K562 (cell line): ENCODE measurements around the gene TMEM107. TPM values are rescaled to one million over a fixed set of nuclear protein-coding genes. Genes with fewer than 3 reads are reported as not detected.

ENCODE experiments used
- NCOA6 ChIP-seq: fragments of 450-650 bp; IDR thresholded peaks from 2 replicates; pipeline ENCODE4 v1.6.1; 2017; ENCODE audit warnings: mild to moderate bottlenecking
- NFATC3 ChIP-seq: fragments of 450-650 bp; IDR thresholded peaks from 2 replicates; pipeline ENCODE4 v1.6.1; 2017; ENCODE audit warnings: mild to moderate bottlenecking
- SUPT5H ChIP-seq: fragments of 450-650 bp; IDR thresholded peaks from 2 replicates; pipeline ENCODE4 v1.6.1; 2016
- TRIM24 ChIP-seq, 2 experiments: fragments of 450-650 bp; IDR thresholded peaks; 2 replicates each; pipeline ENCODE4 v1.6.1; 2016
- ZNF143 ChIP-seq: sonication (generic); formaldehyde crosslinking; IDR thresholded peaks from 2 replicates; pipeline ENCODE4 v1.9.0; 2022; ENCODE audit warnings: mild to moderate bottlenecking, missing genetic modification reagents
- ZSCAN32 ChIP-seq: fragments of 450-650 bp; formaldehyde crosslinking; IDR thresholded peaks from 2 replicates; pipeline ENCODE4 v1.4.0; 2020; ENCODE audit warnings: mild to moderate bottlenecking, moderate library complexity
- polyA plus RNA-seq, 8 experiments: library from polyadenylated mRNA; depleted of rRNA in 4 of 8; stranded (reverse) in 5 of 8; unstranded in 3 of 8; fragments of >200 nt; fragmentation: Nextera tagmentation in 2 of 8; fragmentation: Illumina TruSeq in 1 of 8; extraction: Ambion mirVana in 2 of 8; extraction: Trizol in 1 of 8; gene quantifications; 2 replicates each; pipeline versions ENCODE4 v1.2.1 to v1.2.3, GENCODE V29; 2011 to 2014; ENCODE audit warnings: inconsistent platforms in 1 of 8, missing spikeins in 1 of 8
- total RNA-seq, 7 experiments: library from RNA; depleted of rRNA in 6 of 7; stranded (reverse); fragments of >200 nt in 6 of 7; fragmentation: Illumina TruSeq in 2 of 7; extraction: Trizol in 2 of 7; gene quantifications; 2 replicates each; pipeline versions ENCODE4 v1.2.1 to v1.2.3, GENCODE V29; 2011 to 2021; ENCODE audit warnings: low replicate concordance in 1 of 7
- TF ChIP-seq, protein P1 (sequence below): fragments of 450-650 bp; IDR thresholded peaks from 2 replicates; pipeline ENCODE4 v1.6.1; 2018; ENCODE audit not compliant: partially characterized antibody
- TF ChIP-seq, protein P2 (sequence below): fragments of 450-650 bp; IDR thresholded peaks from 2 replicates; pipeline ENCODE4 v1.6.1; 2016; ENCODE audit warnings: mild to moderate bottlenecking, moderate library complexity
- TF ChIP-seq, protein P3 (sequence below): fragments of 250-450 bp; sonication (Bioruptor Pico); IDR thresholded peaks from 2 replicates; pipeline ENCODE4 v1.4.0; 2020; ENCODE audit warnings: mild to moderate bottlenecking

Gene TMEM107
- total and polyA plus RNA-seq, 9 of the 15 experiments (the other 6 are each of a cell fraction or from before 2014, with no cell fraction given): 7.1 to 26.2 (median 16.9) TPM

DNA sequence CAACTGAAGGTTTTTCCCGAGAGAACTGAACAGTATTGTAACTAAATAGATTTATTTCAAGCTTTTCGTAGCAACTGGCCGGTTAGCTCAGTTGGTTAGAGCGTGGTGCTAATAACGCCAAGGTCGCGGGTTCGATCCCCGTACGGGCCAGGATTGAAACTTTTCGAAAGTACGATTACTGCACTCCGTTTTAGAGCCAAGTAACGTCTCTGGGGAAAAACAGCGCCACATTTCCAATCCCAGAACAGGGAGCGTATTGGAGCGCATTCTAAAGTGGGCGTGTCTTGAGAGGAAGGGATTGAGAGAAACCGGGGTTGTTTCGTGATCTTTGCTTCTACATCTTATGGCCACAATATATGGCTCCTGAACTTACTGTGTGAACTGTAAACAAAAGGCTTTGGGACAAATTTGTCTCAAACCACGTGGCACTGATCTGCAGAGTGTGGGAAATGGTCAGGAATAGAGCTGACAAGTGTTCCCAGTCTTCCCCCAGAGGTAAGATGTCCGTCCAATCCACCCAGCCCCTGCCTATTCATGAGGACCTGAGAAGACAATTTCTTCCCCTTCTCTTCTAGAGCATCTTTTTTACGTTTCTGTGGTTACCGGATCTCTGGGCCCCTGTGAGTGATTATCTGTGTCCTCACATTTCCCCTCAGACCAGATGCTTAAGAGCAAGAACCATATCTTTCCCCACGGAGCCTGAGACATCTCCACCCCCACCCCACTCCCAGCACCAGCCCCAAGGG lies 11.5 kb upstream of the TMEM107 start (continued):
- TF ChIP-seq, protein P1, sequence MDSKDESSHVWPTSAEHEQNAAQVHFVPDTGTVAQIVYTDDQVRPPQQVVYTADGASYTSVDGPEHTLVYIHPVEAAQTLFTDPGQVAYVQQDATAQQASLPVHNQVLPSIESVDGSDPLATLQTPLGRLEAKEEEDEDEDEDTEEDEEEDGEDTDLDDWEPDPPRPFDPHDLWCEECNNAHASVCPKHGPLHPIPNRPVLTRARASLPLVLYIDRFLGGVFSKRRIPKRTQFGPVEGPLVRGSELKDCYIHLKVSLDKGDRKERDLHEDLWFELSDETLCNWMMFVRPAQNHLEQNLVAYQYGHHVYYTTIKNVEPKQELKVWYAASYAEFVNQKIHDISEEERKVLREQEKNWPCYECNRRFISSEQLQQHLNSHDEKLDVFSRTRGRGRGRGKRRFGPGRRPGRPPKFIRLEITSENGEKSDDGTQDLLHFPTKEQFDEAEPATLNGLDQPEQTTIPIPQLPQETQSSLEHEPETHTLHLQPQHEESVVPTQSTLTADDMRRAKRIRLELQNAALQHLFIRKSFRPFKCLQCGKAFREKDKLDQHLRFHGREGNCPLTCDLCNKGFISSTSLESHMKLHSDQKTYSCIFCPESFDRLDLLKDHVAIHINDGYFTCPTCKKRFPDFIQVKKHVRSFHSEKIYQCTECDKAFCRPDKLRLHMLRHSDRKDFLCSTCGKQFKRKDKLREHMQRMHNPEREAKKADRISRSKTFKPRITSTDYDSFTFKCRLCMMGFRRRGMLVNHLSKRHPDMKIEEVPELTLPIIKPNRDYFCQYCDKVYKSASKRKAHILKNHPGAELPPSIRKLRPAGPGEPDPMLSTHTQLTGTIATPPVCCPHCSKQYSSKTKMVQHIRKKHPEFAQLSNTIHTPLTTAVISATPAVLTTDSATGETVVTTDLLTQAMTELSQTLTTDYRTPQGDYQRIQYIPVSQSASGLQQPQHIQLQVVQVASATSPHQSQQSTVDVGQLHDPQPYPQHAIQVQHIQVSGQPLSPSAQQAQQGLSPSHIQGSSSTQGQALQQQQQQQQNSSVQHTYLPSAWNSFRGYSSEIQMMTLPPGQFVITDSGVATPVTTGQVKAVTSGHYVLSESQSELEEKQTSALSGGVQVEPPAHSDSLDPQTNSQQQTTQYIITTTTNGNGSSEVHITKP: peak; percentile 69
- TF ChIP-seq, protein P2, sequence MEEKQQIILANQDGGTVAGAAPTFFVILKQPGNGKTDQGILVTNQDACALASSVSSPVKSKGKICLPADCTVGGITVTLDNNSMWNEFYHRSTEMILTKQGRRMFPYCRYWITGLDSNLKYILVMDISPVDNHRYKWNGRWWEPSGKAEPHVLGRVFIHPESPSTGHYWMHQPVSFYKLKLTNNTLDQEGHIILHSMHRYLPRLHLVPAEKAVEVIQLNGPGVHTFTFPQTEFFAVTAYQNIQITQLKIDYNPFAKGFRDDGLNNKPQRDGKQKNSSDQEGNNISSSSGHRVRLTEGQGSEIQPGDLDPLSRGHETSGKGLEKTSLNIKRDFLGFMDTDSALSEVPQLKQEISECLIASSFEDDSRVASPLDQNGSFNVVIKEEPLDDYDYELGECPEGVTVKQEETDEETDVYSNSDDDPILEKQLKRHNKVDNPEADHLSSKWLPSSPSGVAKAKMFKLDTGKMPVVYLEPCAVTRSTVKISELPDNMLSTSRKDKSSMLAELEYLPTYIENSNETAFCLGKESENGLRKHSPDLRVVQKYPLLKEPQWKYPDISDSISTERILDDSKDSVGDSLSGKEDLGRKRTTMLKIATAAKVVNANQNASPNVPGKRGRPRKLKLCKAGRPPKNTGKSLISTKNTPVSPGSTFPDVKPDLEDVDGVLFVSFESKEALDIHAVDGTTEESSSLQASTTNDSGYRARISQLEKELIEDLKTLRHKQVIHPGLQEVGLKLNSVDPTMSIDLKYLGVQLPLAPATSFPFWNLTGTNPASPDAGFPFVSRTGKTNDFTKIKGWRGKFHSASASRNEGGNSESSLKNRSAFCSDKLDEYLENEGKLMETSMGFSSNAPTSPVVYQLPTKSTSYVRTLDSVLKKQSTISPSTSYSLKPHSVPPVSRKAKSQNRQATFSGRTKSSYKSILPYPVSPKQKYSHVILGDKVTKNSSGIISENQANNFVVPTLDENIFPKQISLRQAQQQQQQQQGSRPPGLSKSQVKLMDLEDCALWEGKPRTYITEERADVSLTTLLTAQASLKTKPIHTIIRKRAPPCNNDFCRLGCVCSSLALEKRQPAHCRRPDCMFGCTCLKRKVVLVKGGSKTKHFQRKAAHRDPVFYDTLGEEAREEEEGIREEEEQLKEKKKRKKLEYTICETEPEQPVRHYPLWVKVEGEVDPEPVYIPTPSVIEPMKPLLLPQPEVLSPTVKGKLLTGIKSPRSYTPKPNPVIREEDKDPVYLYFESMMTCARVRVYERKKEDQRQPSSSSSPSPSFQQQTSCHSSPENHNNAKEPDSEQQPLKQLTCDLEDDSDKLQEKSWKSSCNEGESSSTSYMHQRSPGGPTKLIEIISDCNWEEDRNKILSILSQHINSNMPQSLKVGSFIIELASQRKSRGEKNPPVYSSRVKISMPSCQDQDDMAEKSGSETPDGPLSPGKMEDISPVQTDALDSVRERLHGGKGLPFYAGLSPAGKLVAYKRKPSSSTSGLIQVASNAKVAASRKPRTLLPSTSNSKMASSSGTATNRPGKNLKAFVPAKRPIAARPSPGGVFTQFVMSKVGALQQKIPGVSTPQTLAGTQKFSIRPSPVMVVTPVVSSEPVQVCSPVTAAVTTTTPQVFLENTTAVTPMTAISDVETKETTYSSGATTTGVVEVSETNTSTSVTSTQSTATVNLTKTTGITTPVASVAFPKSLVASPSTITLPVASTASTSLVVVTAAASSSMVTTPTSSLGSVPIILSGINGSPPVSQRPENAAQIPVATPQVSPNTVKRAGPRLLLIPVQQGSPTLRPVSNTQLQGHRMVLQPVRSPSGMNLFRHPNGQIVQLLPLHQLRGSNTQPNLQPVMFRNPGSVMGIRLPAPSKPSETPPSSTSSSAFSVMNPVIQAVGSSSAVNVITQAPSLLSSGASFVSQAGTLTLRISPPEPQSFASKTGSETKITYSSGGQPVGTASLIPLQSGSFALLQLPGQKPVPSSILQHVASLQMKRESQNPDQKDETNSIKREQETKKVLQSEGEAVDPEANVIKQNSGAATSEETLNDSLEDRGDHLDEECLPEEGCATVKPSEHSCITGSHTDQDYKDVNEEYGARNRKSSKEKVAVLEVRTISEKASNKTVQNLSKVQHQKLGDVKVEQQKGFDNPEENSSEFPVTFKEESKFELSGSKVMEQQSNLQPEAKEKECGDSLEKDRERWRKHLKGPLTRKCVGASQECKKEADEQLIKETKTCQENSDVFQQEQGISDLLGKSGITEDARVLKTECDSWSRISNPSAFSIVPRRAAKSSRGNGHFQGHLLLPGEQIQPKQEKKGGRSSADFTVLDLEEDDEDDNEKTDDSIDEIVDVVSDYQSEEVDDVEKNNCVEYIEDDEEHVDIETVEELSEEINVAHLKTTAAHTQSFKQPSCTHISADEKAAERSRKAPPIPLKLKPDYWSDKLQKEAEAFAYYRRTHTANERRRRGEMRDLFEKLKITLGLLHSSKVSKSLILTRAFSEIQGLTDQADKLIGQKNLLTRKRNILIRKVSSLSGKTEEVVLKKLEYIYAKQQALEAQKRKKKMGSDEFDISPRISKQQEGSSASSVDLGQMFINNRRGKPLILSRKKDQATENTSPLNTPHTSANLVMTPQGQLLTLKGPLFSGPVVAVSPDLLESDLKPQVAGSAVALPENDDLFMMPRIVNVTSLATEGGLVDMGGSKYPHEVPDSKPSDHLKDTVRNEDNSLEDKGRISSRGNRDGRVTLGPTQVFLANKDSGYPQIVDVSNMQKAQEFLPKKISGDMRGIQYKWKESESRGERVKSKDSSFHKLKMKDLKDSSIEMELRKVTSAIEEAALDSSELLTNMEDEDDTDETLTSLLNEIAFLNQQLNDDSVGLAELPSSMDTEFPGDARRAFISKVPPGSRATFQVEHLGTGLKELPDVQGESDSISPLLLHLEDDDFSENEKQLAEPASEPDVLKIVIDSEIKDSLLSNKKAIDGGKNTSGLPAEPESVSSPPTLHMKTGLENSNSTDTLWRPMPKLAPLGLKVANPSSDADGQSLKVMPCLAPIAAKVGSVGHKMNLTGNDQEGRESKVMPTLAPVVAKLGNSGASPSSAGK: no peak
- TF ChIP-seq TRIM24 (IDR thresholded peaks at IDR 0.05) (0 out of 4 replicates have a peak, but pooled peaks of 1 of the 2 experiments have one; percentile 17), ZSCAN32 (no peak), ZNF143 (CRISPR knock-in tag) (no peak), NCOA6 (no peak), NFATC3 (no peak), SUPT5H (no peak)
- TF ChIP-seq, protein P3, sequence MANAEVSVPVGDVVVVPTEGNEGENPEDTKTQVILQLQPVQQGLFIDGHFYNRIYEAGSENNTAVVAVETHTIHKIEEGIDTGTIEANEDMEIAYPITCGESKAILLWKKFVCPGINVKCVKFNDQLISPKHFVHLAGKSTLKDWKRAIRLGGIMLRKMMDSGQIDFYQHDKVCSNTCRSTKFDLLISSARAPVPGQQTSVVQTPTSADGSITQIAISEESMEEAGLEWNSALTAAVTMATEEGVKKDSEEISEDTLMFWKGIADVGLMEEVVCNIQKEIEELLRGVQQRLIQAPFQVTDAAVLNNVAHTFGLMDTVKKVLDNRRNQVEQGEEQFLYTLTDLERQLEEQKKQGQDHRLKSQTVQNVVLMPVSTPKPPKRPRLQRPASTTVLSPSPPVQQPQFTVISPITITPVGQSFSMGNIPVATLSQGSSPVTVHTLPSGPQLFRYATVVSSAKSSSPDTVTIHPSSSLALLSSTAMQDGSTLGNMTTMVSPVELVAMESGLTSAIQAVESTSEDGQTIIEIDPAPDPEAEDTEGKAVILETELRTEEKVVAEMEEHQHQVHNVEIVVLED (CRISPR knock-in tag): no peak
